ENCODE data around the gene RALGAPA2. TPM values are rescaled to one million over a fixed set of nuclear protein-coding genes. Genes with fewer than 3 reads are reported as not detected.

Gene RALGAPA2
- total and polyA plus RNA-seq, 2 donors (not counting 1 experiment from before 2014, with no cell fraction given) = 1.2 to 7.6 TPM

DNA sequence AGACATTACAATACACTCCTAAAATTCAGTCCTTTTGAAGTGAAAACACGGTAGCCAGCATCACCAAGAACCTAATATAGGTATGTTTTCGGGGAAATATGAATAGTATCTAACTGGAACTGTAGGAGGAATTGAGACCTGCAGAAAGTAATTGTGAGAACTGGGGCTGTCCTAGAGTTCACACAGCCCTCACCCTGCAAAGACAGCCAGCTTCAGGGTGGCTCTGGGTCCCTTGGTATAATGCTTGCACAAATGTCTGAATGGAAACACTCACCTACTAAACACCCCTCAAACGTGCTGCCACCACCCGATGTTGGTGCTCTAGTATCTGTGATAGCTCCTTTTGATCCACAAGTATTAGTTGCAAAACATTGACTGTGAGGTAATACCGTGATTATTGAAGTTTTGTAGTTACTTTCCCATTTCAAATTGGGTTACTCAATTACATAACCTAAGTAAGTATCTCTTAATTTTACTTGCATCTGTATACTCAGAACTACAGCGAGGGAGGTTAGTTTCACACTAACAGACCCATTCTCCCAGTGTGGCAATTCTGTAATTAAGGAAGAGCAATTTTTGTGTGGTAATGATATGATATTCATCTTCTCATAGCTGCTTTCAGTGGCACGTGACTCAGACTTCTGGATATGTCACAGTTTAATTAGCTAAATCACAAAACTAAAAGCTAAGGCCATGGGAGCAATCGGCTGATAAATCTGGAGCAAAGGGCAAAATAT lies 215.0 kb downstream of the RALGAPA2 start:
- Histone ChIP-seq H3K9ac (ENCODE audit: insufficient read depth, low read length) (no peak overlapping the region), H3K36me3 (ENCODE audit: control insufficient read depth, insufficient read depth, low read length) (no peaks in the 10 kb centered on the region), H3K4me3 (replicated peaks in 1 of 4; ENCODE audit: control extremely low read depth in 1 of 4, insufficient read depth in 1 of 4, low read depth in 3 of 4, low read length in 4 of 4) (no peak overlapping the region), H3K79me2 (ENCODE audit: control insufficient read depth, insufficient read depth, low read length) (no peaks in the 10 kb centered on the region), H4K20me1 (ENCODE audit: control insufficient read depth, extremely low read depth, insufficient read depth, low read length) (no peaks in the 10 kb centered on the region), H3K4me2 (ENCODE audit: extremely low read depth, insufficient read depth, low read length) (no peak overlapping the region), H3K27ac (ENCODE audit: insufficient read depth, low read length) (no peak overlapping the region), H3K4me1 (ENCODE audit: control insufficient read depth, extremely low read depth, insufficient read depth, low read length) (no peaks in the 10 kb centered on the region), H2AFZ (ENCODE audit: low read length) (no peak overlapping the region), H3K27me3 (ENCODE audit: control insufficient read depth, insufficient read depth, low read length) (no peaks in the 10 kb centered on the region), H3K9me3 (ENCODE audit: control insufficient read depth, insufficient read depth, low read depth, low read length) (no peaks in the 10 kb centered on the region)
- no peak for DNase-seq (ENCODE audit: low read depth in 2 of 2)
- TF ChIP-seq, protein P1, sequence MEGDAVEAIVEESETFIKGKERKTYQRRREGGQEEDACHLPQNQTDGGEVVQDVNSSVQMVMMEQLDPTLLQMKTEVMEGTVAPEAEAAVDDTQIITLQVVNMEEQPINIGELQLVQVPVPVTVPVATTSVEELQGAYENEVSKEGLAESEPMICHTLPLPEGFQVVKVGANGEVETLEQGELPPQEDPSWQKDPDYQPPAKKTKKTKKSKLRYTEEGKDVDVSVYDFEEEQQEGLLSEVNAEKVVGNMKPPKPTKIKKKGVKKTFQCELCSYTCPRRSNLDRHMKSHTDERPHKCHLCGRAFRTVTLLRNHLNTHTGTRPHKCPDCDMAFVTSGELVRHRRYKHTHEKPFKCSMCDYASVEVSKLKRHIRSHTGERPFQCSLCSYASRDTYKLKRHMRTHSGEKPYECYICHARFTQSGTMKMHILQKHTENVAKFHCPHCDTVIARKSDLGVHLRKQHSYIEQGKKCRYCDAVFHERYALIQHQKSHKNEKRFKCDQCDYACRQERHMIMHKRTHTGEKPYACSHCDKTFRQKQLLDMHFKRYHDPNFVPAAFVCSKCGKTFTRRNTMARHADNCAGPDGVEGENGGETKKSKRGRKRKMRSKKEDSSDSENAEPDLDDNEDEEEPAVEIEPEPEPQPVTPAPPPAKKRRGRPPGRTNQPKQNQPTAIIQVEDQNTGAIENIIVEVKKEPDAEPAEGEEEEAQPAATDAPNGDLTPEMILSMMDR (conservative IDR thresholded peaks at IDR 0.05 in 1 of 2, IDR thresholded peaks at IDR 0.05 in 1 of 2; ENCODE audit: low read depth in 1 of 2, low read length in 2 of 2) = no peak
- TF ChIP-seq EZH2 (IDR thresholded peaks at IDR 0.05; ENCODE audit: low read length, missing control alignments) = no peak

DNA sequence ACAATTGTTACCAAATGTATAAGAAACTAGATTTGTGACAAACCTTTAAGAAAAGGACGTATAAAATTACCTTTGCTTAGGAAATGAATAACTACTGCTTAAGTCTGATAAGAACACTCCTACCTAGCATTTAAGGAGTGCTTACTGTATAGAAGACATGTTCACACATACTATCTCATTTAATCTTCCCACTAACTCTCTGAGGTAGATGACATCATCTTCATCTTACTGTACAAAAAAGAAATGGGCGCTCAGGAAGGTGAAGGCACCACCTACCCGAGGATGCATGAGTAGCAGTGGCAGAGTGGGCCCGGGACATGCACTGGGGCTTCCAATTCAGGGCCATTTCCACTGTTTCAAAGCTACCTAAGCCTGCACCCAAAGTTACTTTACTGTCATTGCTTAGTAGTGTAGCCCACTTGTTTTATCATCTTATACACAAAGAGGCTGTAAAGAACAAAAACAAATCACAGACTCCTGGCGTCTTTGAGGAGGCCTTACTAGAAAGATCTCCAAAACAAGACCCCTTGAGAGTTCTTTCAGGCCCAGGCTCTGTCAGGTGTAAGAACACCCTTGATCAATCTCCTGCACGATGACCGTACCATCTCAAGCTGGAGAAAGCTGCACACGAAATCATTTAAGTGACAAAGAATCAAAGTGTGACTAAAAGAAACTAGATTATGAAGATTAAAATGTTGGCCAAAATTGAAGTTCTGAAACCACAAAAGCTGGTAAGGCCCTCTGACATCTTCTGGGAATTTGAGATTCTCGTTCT lies 216.5 kb downstream of the RALGAPA2 start:
- Histone ChIP-seq H3K4me2 (ENCODE audit: extremely low read depth, insufficient read depth, low read length) (no peak overlapping the region), H2AFZ (ENCODE audit: low read length) (no peak overlapping the region), H3K9me3 (ENCODE audit: control insufficient read depth, insufficient read depth, low read depth, low read length) (no peaks in the 10 kb centered on the region), H3K4me1 (ENCODE audit: control insufficient read depth, extremely low read depth, insufficient read depth, low read length) (no peaks in the 10 kb centered on the region), H4K20me1 (ENCODE audit: control insufficient read depth, extremely low read depth, insufficient read depth, low read length) (no peaks in the 10 kb centered on the region), H3K36me3 (ENCODE audit: control insufficient read depth, insufficient read depth, low read length) (no peaks in the 10 kb centered on the region), H3K4me3 (replicated peaks in 1 of 4; ENCODE audit: control extremely low read depth in 1 of 4, insufficient read depth in 1 of 4, low read depth in 3 of 4, low read length in 4 of 4) (no peak overlapping the region), H3K27ac (ENCODE audit: insufficient read depth, low read length) (no peak overlapping the region), H3K27me3 (ENCODE audit: control insufficient read depth, insufficient read depth, low read length) (no peaks in the 10 kb centered on the region), H3K79me2 (ENCODE audit: control insufficient read depth, insufficient read depth, low read length) (no peaks in the 10 kb centered on the region), H3K9ac (ENCODE audit: insufficient read depth, low read length) (no peak overlapping the region)
- DNase-seq (ENCODE audit: low read depth in 2 of 2) = no peak
- no peak for TF ChIP-seq EZH2 (IDR thresholded peaks at IDR 0.05; ENCODE audit: low read length, missing control alignments)
- TF ChIP-seq, protein P1 (conservative IDR thresholded peaks at IDR 0.05 in 1 of 2, IDR thresholded peaks at IDR 0.05 in 1 of 2; ENCODE audit: low read depth in 1 of 2, low read length in 2 of 2) = no peak

DNA sequence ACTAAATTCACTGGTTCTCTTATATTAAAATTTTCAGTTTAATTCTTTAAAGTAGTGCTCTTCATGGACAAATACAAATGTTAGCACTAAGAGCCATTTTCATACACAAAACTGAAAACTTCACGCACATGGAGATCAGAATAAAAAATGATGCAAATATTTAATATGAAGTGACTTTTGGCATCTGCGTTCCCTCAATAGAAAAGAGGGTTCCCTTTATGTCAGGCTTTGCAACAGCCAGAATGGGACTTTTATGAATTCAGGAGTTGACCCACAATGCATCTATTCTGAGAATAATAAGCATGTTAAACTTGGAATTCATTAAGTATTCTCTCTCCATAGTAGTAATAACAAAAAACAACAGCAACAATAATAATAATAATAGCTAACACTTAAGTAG lies 218.7 kb downstream of the RALGAPA2 start:
- H3K4me2 ChIP-seq (ENCODE audit: extremely low read depth, insufficient read depth, low read length) = no peak overlapping the region
- no peak overlapping the region for H3K9ac ChIP-seq (ENCODE audit: insufficient read depth, low read length)
- no peak overlapping the region for H2AFZ ChIP-seq (ENCODE audit: low read length)
- no peak overlapping the region for H3K27ac ChIP-seq (ENCODE audit: insufficient read depth, low read length)
- no peak for DNase-seq (ENCODE audit: low read depth in 2 of 2)
- H3K9me3 ChIP-seq (ENCODE audit: control insufficient read depth, insufficient read depth, low read depth, low read length) = no peaks in the 10 kb centered on the region
- H3K27me3 ChIP-seq (ENCODE audit: control insufficient read depth, insufficient read depth, low read length) = no peaks in the 10 kb centered on the region
- no peaks in the 10 kb centered on the region for H3K79me2 ChIP-seq (ENCODE audit: control insufficient read depth, insufficient read depth, low read length)
- H3K36me3 ChIP-seq (ENCODE audit: control insufficient read depth, insufficient read depth, low read length) = no peaks in the 10 kb centered on the region
- TF ChIP-seq, protein P1 (conservative IDR thresholded peaks at IDR 0.05 in 1 of 2, IDR thresholded peaks at IDR 0.05 in 1 of 2; ENCODE audit: low read depth in 1 of 2, low read length in 2 of 2) = no peak
- no peak for TF ChIP-seq EZH2 (IDR thresholded peaks at IDR 0.05; ENCODE audit: low read length, missing control alignments)
- peaks cover 4% of the 10 kb centered on the region for H3K4me1 ChIP-seq (ENCODE audit: control insufficient read depth, extremely low read depth, insufficient read depth, low read length)
- no peaks in the 10 kb centered on the region for H4K20me1 ChIP-seq (ENCODE audit: control insufficient read depth, extremely low read depth, insufficient read depth, low read length)
- H3K4me3 ChIP-seq (replicated peaks in 1 of 4; ENCODE audit: control extremely low read depth in 1 of 4, insufficient read depth in 1 of 4, low read depth in 3 of 4, low read length in 4 of 4) = no peak overlapping the region
